Aorta (tissue), 5 donors: ENCODE results near the gene EIPR1. TPM values are rescaled to one million over a fixed set of nuclear protein-coding genes. Genes with fewer than 3 reads are reported as not detected.

ENCODE experiments used
- ATAC-seq: fragments of 200-7000 bp; cut with Tn5 transposase; one replicate; pipeline ENCODE4 v1.9.1; 2022; ENCODE audit warnings: moderate library complexity; ENCODE audit not compliant: low FRiP score
- DNase-seq, 2 donors: peaks; one replicate each; pipeline ENCODE4 v3.0.0-alpha.2; 2020
- H3K27ac ChIP-seq, 2 donors: one replicate each; pipeline ENCODE4 v1.5.1; 2013; ENCODE audit warnings: low read length in 2 of 2, mild to moderate bottlenecking in 2 of 2, moderate library complexity in 2 of 2, control low read depth in 1 of 2, inconsistent platforms in 1 of 2, low read depth in 1 of 2
- H3K27me3 ChIP-seq, 2 donors: one replicate each; pipeline ENCODE4 v1.6.1; 2013; ENCODE audit warnings: control low read depth in 1 of 2, low read length in 1 of 2, mild to moderate bottlenecking in 1 of 2, moderate library complexity in 1 of 2; ENCODE audit not compliant: insufficient read depth in 2 of 2, control insufficient read depth in 1 of 2
- H3K36me3 ChIP-seq, 2 donors: one replicate each; pipeline ENCODE4 v1.6.1; 2013; ENCODE audit warnings: control low read depth in 1 of 2, low read length in 1 of 2, mild to moderate bottlenecking in 1 of 2; ENCODE audit not compliant: insufficient read depth in 2 of 2, control insufficient read depth in 1 of 2
- H3K4me1 ChIP-seq, 2 donors: one replicate each; pipeline ENCODE4 v1.6.1; 2013; ENCODE audit warnings: low read length in 2 of 2, control low read depth in 1 of 2, mild to moderate bottlenecking in 1 of 2, moderate library complexity in 1 of 2; ENCODE audit not compliant: insufficient read depth in 2 of 2, control insufficient read depth in 1 of 2
- H3K4me3 ChIP-seq, 2 donors: one replicate each; pipeline ENCODE4 v1.5.1; 2013; ENCODE audit warnings: low read length in 2 of 2, control low read depth in 1 of 2, mild to moderate bottlenecking in 1 of 2
- H3K9me3 ChIP-seq: one replicate; pipeline ENCODE4 v1.6.1; 2013; ENCODE audit warnings: mild to moderate bottlenecking, low read length; ENCODE audit not compliant: control insufficient read depth
- WGBS, 2 donors: extraction: QIAGEN DNeasy Blood & Tissue Kit; methylation state at CpG; one replicate each; pipeline ENCODE4 v1.1.7; 2013; 5-methylcytosine and 5-hydroxymethylcytosine counted together
- intact Hi-C, 2 donors: fragments of 100-400 bp; cut with DNase I; formaldehyde crosslinking; loops; one replicate each; pipeline versions ENCODE4 v1.14.2 to v1.15.0; 2022
- polyA plus RNA-seq, 2 donors: library from polyadenylated mRNA; stranded (reverse); fragments of 200-250 nt; gene quantifications; one replicate each; pipeline ENCODE4 v1.2.3, GENCODE V29; 2013
- total RNA-seq, 2 donors: library from RNA; stranded (reverse); fragmentation: NEBNext Ultra II Directional; extraction: Animal tissue kit (Norgen Biotek cat#: 25700); gene quantifications; one replicate each; pipeline ENCODE4 v1.2.1, GENCODE V29; 2021
- donor health status: healthy with polysubstance abuse.
- donor health status: Bipolar disorder and iron deficiency.
- donor health status: DM: no; HTN: no; CAD: no.
- donor health status: DM: no; HTN: no; CAD: no.
- donor health status: DM: yes; HTN: yes; CAD: no.

Gene EIPR1
- total and polyA plus RNA-seq, 4 donors, result 9.7 to 13.7 (median 10.0) TPM

DNA sequence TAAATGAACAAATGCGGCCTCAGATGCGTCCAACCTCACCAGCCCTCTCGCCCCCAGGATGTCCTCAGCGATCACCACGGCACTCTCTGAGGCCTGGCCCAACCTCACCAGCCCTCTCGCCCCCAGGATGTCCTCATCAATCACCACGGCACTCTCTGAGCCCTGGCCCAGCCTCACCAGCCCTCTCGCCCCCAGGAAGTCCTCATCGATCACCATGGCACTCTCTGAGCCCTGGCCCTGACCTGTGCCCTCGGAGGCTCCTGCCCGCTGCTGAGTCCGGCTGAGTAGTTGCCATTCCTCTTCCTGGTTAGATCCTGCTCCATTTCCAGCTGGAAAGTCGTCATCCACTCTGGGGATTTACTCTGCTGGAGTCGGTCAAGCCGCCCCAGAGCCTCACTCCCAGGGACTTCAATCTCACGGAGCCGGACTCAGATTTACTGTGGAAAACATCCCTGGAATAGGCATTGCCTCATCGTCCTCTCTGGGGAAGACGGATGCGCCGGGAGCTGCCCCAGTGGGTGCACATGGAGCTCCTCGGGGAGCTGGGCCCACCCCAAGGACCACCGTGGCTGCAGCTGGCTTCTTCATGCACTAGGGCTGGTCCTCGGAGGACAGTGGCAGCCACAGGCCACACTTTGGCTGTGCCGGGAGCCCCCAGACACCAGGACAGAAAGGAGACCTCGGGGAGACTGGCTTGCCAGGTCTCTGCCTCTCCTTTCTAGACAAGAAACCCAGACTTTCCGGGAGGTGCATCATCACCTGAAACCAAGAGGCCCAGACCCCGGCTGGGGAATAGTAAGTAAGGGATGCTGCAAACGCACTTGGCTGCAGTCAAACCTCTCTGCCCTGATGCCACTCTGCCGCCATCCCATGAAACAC is 230.6 kb downstream of the EIPR1 start:
- H3K4me1 ChIP-seq, result no peaks in the 10 kb centered on the region
- 87 to 88% methylated on average over 30 of the region's 30 CpGs for WGBS, 2 donors
- DNase-seq (no peak), ATAC-seq (no peak)
- H3K27ac ChIP-seq, result no peak overlapping the region
- no peak overlapping the region for H3K4me3 ChIP-seq
- no peaks in the 10 kb centered on the region for H3K36me3 ChIP-seq
- intact Hi-C loops, result no loop called here
- H3K9me3 ChIP-seq, result no peaks in the 10 kb centered on the region
- no peaks in the 10 kb centered on the region for H3K27me3 ChIP-seq

DNA sequence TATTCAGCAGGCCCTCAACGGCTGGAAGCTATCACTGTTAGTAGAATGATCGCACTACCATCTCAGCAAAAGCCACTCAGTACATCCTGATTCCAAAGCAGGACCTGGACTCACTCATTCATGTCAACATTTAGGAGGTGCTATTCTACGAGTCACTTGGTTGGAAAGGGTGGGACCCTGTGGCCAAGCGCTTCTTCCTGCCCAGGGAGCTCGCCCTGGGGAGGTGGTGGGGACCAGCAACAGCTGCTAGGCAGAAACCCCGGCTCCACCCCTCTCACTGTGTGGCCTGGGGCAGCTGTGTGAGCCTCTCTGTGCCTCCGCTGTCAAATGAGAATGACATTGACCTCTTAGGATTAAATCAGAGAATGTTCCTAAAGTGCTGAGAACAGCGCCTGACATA is 231.4 kb downstream of the EIPR1 start:
- no peaks in the 10 kb centered on the region for H3K36me3 ChIP-seq
- H3K27me3 ChIP-seq, result no peaks in the 10 kb centered on the region
- ATAC-seq (no peak), DNase-seq (no peak)
- intact Hi-C loops, result no loop called here
- H3K27ac ChIP-seq, result no peak overlapping the region
- WGBS, 2 donors, result 85 to 94% methylated on average over 8 of the region's 8 CpGs
- H3K9me3 ChIP-seq, result no peaks in the 10 kb centered on the region
- no peaks in the 10 kb centered on the region for H3K4me1 ChIP-seq
- H3K4me3 ChIP-seq, result no peak overlapping the region

DNA sequence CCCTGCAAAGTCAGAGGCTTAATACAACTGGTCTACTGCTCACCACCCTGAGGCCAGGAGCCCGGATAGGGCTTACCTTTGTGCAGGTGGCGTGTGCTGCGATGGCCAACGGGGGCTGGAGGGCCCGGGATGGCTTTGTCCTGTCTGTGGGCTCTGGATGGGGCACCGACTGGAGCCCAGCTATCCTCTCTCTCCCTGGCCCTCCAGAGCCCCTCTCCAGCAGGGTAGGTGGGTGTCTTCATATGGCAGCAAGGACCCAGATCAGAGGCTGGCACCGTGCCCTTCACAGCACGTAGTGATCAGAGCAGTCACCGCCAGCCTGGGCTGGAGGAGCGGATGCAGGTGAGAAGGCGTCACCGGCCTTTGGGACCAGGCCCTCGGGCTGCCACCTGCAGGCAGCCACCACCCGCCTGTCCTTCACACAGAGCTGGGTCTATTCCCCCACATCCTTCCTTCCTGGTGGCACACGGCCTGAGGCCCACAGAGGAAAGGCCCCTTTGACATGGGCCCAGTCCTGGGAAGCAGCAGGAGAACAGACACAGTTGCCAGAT is 232.1 kb downstream of the EIPR1 start:
- intact Hi-C loops, result no loop called here
- no peak overlapping the region for H3K4me3 ChIP-seq
- 91 to 95% methylated on average over 15 of the region's 15 CpGs for WGBS, 2 donors
- no peaks in the 10 kb centered on the region for H3K27me3 ChIP-seq
- no peak for ATAC-seq
- H3K4me1 ChIP-seq, result no peaks in the 10 kb centered on the region
- H3K9me3 ChIP-seq, result no peaks in the 10 kb centered on the region
- DNase-seq, result no peak
- no peak overlapping the region for H3K27ac ChIP-seq
- H3K36me3 ChIP-seq, result no peaks in the 10 kb centered on the region

DNA sequence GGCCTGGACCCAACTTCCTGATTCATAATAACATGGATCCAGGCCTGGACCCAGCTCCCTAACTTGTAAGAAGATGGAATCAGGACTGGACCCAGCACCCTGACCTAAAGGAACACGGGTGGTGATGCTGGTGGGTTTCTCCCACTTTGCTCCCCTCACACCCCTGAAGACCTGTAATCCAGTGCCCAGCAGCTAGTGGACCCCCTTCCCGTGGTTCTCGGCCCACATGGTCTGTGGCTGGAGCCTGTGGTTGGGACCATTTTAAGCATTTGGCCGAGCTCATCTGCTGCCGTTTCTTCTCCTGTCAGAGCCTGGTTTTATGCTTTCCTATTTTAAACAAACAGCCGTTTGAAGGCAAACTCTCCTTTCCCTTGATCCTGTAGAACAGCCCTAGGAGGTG is 232.8 kb downstream of the EIPR1 start:
- intact Hi-C loops, result no loop called here
- H3K9me3 ChIP-seq, result no peaks in the 10 kb centered on the region
- no peaks in the 10 kb centered on the region for H3K4me1 ChIP-seq
- no peaks in the 10 kb centered on the region for H3K36me3 ChIP-seq
- WGBS, 2 donors, result 89 to 91% methylated on average over 6 of the region's 6 CpGs
- no peak overlapping the region for H3K4me3 ChIP-seq
- H3K27me3 ChIP-seq, result no peaks in the 10 kb centered on the region
- ATAC-seq, result no peak
- H3K27ac ChIP-seq, result no peak overlapping the region
- no peak for DNase-seq

- peak; percentile 39 for ATAC-seq
- H3K4me1 ChIP-seq, result no peaks in the 10 kb centered on the region
- intact Hi-C loops, result no loop called here
- no peaks in the 10 kb centered on the region for H3K36me3 ChIP-seq
- no peaks in the 10 kb centered on the region for H3K27me3 ChIP-seq
- DNase-seq, result no peak
- no peak overlapping the region for H3K27ac ChIP-seq
- WGBS, 2 donors, result 47 to 56% methylated on average over 8 of the region's 8 CpGs
- no peaks in the 10 kb centered on the region for H3K9me3 ChIP-seq
- no peak overlapping the region for H3K4me3 ChIP-seq
These were observed 234.0 kb downstream of the EIPR1 start for GRCh38 chr2:3143602-3144001.

- WGBS, 2 donors, result 40 to 42% methylated on average over 18 of the region's 18 CpGs
- Histone ChIP-seq H3K4me1 (no peaks in the 10 kb centered on the region), H3K9me3 (no peaks in the 10 kb centered on the region), H3K27me3 (no peaks in the 10 kb centered on the region), H3K4me3 (no peak overlapping the region), H3K27ac (no peak overlapping the region), H3K36me3 (no peaks in the 10 kb centered on the region)
- ATAC-seq (no peak), DNase-seq (no peak)
- intact Hi-C loops, result no loop called here
These were observed 234.6 kb downstream of the EIPR1 start for GRCh38 chr2:3142961-3143571.

- Histone ChIP-seq H3K4me1 (no peaks in the 10 kb centered on the region), H3K27me3 (no peaks in the 10 kb centered on the region), H3K9me3 (no peaks in the 10 kb centered on the region), H3K4me3 (no peak overlapping the region), H3K27ac (no peak overlapping the region), H3K36me3 (no peaks in the 10 kb centered on the region)
- WGBS, 2 donors, result 91 to 92% methylated on average over 8 of the region's 8 CpGs
- no peak for ATAC-seq
- no peak for DNase-seq
- intact Hi-C loops, result no loop called here
These were observed 235.4 kb downstream of the EIPR1 start for GRCh38 chr2:3142210-3142609.

GRCh38 chr2:3141696-3142095 is 235.9 kb downstream of the EIPR1 start:
- no peak overlapping the region for H3K27ac ChIP-seq
- no peak overlapping the region for H3K4me3 ChIP-seq
- intact Hi-C loops, result no loop called here
- H3K27me3 ChIP-seq, result no peaks in the 10 kb centered on the region
- ATAC-seq (peak; percentile 12), DNase-seq (no peak)
- no peaks in the 10 kb centered on the region for H3K36me3 ChIP-seq
- 95 to 96% methylated on average over 6 of the region's 6 CpGs for WGBS, 2 donors
- H3K4me1 ChIP-seq, result no peaks in the 10 kb centered on the region
- no peaks in the 10 kb centered on the region for H3K9me3 ChIP-seq

GRCh38 chr2:3139906-3140305 is 237.7 kb downstream of the EIPR1 start:
- WGBS, 2 donors, result 75 to 84% methylated on average over 7 of the region's 7 CpGs
- Histone ChIP-seq H3K9me3 (no peaks in the 10 kb centered on the region), H3K4me1 (no peaks in the 10 kb centered on the region), H3K4me3 (no peak overlapping the region), H3K36me3 (no peaks in the 10 kb centered on the region), H3K27me3 (no peaks in the 10 kb centered on the region), H3K27ac (no peak overlapping the region)
- ATAC-seq (no peak), DNase-seq (no peak)
- intact Hi-C loops, result no loop called here
